ENCODE results near the gene PRR19. TPM values are rescaled to one million over a fixed set of nuclear protein-coding genes. Genes with fewer than 3 reads are reported as not detected.

Gene PRR19
- total RNA-seq, 2 donors from 2014 or later, result 1.3 to 1.4 TPM

DNA sequence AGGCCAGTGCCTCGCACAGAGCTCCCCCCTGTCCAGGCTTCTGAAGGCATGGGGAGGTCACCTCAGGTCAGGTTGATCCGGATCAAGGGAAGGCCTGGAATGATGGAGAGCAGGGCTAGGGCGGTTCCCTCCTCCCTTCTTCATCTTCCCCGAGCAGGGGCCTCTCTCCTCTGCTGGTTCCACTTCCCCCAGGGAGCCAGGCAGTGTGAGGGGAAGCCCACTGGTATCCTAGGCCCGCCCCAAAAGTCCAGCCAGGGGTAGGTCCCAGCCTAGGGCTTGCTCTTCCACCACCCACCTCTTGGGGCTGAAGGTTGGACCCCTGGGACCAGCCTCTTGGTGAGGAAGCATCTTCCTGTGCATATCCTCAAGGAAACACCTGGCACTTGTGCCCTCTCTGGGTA lies 16.4 kb upstream of the PRR19 start:
- H3K4me1 Mint-ChIP-seq, result peaks cover 22% of the 10 kb centered on the region
- ATAC-seq (replicated peaks), result no peak
- H3K9me3 Mint-ChIP-seq, result no peaks in the 10 kb centered on the region
- no peaks in the 10 kb centered on the region for H3K27me3 Mint-ChIP-seq
- peaks cover 54% of the 10 kb centered on the region for H3K36me3 Mint-ChIP-seq (ENCODE audit: low read depth)
- H3K4me3 Mint-ChIP-seq, result peak overlapping the region; percentile 96
- H3K27ac Mint-ChIP-seq, result peak overlapping the region; percentile 70

DNA sequence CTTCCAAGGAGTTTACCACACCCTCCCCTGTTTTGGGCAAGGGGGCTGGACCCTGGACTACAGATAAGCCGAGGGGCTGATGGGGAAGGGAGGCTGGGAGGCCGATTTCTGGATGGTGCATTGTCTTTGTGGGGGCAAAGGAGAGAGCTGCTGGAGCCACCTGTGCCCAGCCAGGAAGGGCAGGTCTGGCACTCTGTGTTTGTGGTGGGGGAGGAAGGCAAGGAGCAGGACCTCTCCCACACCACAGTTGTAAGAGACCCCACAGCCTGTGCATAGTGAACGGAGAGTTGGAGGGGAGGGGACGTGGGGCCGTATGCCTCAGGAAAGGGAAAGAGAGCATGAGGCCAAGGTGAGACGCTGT lies 16.0 kb upstream of the PRR19 start:
- Mint-ChIP-seq H3K27ac (peak overlapping the region; percentile 70), H3K27me3 (no peaks in the 10 kb centered on the region), H3K36me3 (ENCODE audit: low read depth) (peaks cover 56% of the 10 kb centered on the region), H3K4me3 (peak overlapping the region; percentile 96), H3K4me1 (peaks cover 22% of the 10 kb centered on the region), H3K9me3 (no peaks in the 10 kb centered on the region)
- ATAC-seq (replicated peaks), result no peak

DNA sequence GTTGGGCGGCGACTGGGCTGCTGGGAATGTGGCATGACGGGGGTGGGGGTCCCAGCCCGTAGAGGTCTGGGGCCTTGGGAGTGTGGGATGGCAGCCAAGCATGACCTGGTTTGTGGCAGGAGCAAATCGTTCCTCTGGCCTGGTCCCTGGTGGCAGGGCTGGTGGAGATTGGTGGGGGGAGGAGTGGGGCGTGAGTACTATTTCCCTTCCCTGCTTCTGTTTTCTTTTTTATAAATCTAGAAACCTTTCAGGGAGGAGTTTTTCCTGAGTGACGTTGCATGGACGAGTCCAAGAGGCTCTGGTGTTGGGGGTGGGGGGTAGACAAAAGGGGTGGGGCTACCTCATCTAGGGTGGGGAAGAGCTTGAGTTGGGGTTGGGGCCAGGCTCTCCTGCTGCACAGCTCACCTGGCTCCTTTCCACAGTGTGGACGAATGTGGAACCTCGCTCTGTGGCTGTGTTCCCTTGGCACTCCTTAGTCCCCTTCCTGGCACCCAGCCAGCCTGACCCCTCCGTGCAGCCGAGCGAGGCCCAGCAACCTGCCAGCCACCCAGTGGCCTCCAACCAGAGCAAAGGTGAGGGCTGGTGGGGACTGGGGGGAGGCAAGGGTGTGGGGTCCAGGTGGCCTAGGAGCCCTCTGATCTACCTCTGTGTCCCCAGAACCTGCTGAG lies 15.4 kb upstream of the PRR19 start:
- peak overlapping the region; percentile 96 for H3K4me3 Mint-ChIP-seq
- H3K9me3 Mint-ChIP-seq, result no peaks in the 10 kb centered on the region
- H3K27me3 Mint-ChIP-seq, result no peaks in the 10 kb centered on the region
- H3K27ac Mint-ChIP-seq, result peak overlapping the region; percentile 70
- peaks cover 23% of the 10 kb centered on the region for H3K4me1 Mint-ChIP-seq
- no peak for ATAC-seq (replicated peaks)
- peaks cover 61% of the 10 kb centered on the region for H3K36me3 Mint-ChIP-seq (ENCODE audit: low read depth)

DNA sequence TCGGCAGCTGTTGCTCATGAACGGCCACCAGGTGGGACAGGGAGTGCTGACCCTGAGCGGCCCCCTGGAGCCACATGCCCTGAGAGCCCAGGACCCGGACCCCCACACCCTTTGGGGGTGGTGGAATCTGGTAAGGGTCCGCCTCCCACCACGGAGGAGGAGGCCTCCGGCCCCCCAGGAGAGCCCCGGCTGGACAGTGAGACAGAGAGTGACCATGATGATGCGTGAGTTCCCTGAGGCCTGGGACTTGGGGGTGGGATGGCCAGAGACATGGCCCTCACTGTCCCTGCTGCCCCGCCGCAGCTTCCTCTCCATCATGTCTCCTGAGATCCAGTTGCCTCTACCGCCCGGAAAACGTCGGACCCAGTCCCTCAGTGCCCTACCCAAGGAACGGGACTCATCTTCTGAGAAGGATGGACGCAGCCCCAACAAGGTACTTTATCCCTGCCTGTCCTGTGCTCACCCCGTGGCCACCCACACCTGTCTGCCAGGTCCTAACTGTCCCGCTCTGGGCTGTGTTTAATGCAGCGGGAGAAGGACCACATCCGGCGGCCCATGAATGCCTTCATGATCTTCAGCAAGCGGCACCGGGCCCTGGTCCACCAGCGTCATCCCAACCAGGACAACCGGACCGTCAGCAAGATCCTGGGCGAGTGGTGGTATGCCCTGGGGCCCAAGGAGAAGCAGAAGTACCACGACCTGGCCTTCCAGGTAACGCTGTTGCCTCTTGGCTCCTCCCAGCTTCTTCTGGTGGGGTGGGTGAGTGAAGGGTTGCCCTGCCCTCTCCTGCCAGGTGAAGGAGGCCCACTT lies 14.7 kb upstream of the PRR19 start:
- Mint-ChIP-seq H3K9me3 (no peaks in the 10 kb centered on the region), H3K27ac (no peak overlapping the region), H3K4me1 (peaks cover 23% of the 10 kb centered on the region), H3K4me3 (no peak overlapping the region), H3K36me3 (ENCODE audit: low read depth) (peaks cover 69% of the 10 kb centered on the region), H3K27me3 (no peaks in the 10 kb centered on the region)
- no peak for ATAC-seq (replicated peaks)

DNA sequence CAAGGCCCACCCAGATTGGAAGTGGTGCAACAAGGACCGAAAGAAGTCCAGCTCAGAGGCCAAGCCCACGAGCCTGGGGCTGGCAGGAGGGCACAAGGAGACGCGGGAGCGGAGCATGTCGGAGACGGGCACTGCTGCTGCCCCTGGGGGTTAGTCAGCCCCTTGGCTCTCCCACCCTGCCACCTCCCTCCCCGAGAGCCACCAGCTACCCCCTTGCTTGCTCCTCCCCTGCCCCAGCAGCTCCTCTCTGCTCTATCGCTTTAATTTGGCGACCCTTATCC lies 14.2 kb upstream of the PRR19 start:
- Mint-ChIP-seq H3K4me1 (peaks cover 19% of the 10 kb centered on the region), H3K9me3 (no peaks in the 10 kb centered on the region), H3K27me3 (no peaks in the 10 kb centered on the region), H3K4me3 (no peak overlapping the region), H3K27ac (no peak overlapping the region), H3K36me3 (ENCODE audit: low read depth) (peaks cover 74% of the 10 kb centered on the region)
- ATAC-seq (replicated peaks), result no peak

DNA sequence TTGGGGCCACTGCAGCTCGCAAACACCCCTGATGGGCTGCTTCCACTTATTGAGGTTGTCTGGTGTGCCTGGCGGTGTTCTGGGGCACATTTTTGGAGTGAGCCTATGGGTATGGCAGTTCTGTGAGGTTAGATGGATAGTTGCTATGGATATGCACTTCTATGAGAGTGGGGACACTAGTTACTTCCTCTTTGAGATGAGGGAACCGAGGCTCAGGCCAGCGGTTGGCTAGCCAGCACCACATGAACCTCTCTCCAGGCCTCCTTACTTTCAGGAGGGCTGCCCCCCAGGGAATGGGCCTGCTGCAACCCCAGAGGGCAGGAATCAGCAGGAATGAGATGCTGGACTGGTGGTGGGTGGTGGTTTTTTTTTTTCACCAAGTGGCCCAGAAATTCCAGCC lies 13.5 kb upstream of the PRR19 start:
- Mint-ChIP-seq H3K36me3 (ENCODE audit: low read depth) (peaks cover 78% of the 10 kb centered on the region), H3K9me3 (no peaks in the 10 kb centered on the region), H3K27ac (no peak overlapping the region), H3K4me1 (peaks cover 19% of the 10 kb centered on the region), H3K4me3 (no peak overlapping the region), H3K27me3 (no peaks in the 10 kb centered on the region)
- ATAC-seq (replicated peaks), result no peak

DNA sequence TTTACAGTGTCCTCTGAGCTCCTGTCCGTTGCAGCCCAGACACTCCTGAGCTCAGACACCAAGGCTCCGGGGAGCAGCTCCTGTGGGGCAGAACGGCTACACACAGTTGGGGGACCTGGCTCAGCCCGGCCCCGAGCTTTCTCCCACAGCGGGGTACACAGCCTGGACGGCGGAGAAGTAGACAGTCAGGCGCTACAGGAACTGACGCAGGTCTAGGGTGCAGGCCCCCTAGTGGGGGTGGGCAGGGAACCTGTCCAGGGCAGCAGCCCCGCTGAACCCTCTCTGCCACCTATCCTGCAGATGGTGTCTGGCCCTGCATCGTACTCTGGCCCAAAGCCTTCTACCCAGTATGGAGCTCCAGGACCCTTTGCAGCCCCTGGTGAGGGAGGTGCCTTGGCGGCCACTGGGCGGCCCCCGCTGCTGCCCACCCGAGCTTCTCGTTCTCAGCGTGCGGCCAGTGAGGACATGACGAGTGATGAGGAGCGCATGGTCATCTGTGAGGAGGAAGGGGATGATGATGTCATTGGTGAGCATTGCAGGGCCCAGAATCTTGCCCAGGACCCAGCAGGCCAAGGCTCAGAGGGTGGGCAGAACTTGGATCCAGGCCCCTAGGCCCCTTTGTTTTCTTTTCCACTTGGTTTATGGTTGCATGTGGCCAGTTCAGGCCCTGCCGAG lies 12.9 kb upstream of the PRR19 start:
- Mint-ChIP-seq H3K4me1 (peaks cover 19% of the 10 kb centered on the region), H3K9me3 (no peaks in the 10 kb centered on the region), H3K36me3 (ENCODE audit: low read depth) (peaks cover 84% of the 10 kb centered on the region), H3K27me3 (no peaks in the 10 kb centered on the region), H3K4me3 (no peak overlapping the region), H3K27ac (no peak overlapping the region)
- no peak for ATAC-seq (replicated peaks)

DNA sequence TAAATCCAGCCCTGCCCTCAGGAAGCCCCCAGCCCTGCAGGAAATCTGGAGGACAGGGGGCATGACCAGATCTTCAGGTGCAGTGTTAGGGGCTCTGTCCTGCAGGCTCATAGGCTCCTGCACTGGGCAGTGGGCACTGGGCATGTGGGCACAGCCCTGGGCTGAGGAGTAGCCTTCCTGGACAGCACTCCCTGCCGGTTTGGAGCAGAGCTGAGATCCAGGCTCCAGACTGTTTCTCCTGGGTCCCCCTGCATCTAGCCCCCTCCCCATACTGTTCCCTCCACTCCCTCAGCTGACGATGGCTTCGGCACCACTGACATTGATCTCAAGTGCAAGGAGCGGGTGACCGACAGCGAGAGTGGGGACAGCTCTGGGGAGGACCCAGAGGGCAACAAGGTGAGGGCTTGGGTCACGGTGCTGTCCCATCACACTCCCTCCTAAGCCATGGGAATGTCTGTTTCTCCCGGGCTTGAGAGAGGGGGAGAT lies 12.3 kb upstream of the PRR19 start:
- Mint-ChIP-seq H3K27ac (no peak overlapping the region), H3K27me3 (no peaks in the 10 kb centered on the region), H3K4me3 (no peak overlapping the region), H3K9me3 (no peaks in the 10 kb centered on the region), H3K36me3 (ENCODE audit: low read depth) (peaks cover 89% of the 10 kb centered on the region), H3K4me1 (peaks cover 18% of the 10 kb centered on the region)
- ATAC-seq (replicated peaks), result no peak

DNA sequence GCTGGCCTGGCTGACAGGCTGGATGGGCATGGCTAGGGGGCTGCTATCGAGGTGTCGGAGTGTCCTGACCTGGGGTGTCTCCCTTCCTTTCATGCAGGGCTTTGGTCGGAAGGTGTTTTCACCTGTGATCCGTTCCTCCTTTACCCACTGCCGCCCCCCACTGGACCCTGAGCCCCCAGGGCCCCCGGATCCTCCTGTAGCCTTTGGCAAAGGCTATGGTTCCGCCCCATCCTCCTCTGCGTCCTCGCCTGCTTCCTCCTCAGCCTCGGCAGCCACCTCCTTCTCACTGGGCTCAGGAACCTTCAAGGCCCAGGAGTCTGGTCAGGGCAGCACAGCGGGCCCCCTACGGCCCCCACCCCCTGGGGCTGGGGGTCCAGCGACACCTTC lies 11.8 kb upstream of the PRR19 start:
- no peak for ATAC-seq (replicated peaks)
- Mint-ChIP-seq H3K36me3 (ENCODE audit: low read depth) (peaks cover 85% of the 10 kb centered on the region), H3K27ac (no peak overlapping the region), H3K4me1 (peaks cover 13% of the 10 kb centered on the region), H3K4me3 (no peak overlapping the region), H3K27me3 (no peaks in the 10 kb centered on the region), H3K9me3 (no peaks in the 10 kb centered on the region)

DNA sequence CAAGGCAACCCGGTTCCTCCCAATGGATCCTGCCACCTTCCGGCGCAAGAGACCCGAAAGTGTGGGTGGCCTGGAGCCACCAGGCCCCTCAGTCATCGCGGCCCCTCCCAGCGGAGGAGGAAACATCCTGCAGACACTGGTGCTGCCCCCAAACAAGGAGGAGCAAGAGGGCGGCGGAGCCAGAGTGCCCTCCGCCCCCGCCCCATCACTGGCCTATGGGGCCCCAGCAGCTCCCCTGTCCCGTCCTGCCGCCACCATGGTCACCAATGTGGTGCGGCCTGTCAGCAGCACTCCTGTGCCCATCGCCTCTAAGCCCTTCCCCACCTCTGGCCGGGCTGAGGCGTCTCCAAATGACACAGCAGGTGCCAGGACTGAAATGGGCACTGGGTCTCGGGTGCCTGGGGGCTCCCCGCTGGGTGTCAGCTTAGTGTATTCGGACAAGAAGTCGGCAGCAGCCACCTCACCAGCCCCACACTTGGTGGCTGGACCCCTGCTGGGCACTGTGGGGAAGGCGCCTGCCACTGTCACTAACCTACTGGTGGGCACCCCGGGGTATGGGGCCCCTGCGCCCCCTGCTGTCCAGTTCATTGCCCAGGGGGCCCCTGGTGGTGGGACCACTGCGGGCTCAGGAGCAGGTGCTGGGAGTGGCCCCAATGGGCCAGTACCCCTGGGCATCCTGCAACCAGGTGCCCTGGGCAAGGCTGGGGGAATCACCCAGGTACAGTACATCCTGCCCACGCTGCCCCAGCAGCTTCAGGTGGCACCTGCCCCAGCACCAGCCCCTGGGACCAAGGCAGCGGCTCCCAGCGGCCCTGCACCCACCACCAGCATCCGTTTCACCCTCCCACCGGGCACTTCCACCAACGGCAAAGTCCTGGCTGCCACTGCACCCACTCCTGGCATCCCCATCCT lies 11.2 kb upstream of the PRR19 start:
- peak; percentile 38 for ATAC-seq (replicated peaks)
- H3K9me3 Mint-ChIP-seq, result no peaks in the 10 kb centered on the region
- H3K4me1 Mint-ChIP-seq, result peaks cover 11% of the 10 kb centered on the region
- no peak overlapping the region for H3K27ac Mint-ChIP-seq
- no peak overlapping the region for H3K4me3 Mint-ChIP-seq
- H3K36me3 Mint-ChIP-seq (ENCODE audit: low read depth), result peaks cover 83% of the 10 kb centered on the region
- H3K27me3 Mint-ChIP-seq, result no peaks in the 10 kb centered on the region

DNA sequence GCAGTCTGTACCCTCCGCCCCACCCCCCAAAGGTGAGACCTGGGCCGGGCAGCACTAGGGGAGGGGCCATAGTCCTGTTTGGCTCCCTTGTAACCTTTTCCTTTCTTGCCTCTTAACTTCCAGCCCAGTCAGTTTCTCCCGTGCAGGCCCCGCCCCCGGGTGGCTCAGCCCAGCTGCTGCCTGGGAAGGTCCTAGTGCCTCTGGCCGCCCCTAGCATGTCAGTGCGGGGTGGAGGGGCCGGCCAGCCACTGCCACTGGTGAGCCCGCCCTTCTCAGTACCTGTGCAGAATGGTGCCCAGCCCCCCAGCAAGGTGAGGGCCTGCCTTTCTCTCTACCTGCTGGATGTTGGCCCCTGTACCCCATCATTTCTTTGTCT lies 10.5 kb upstream of the PRR19 start:
- H3K4me1 Mint-ChIP-seq, result peaks cover 7% of the 10 kb centered on the region

DNA sequence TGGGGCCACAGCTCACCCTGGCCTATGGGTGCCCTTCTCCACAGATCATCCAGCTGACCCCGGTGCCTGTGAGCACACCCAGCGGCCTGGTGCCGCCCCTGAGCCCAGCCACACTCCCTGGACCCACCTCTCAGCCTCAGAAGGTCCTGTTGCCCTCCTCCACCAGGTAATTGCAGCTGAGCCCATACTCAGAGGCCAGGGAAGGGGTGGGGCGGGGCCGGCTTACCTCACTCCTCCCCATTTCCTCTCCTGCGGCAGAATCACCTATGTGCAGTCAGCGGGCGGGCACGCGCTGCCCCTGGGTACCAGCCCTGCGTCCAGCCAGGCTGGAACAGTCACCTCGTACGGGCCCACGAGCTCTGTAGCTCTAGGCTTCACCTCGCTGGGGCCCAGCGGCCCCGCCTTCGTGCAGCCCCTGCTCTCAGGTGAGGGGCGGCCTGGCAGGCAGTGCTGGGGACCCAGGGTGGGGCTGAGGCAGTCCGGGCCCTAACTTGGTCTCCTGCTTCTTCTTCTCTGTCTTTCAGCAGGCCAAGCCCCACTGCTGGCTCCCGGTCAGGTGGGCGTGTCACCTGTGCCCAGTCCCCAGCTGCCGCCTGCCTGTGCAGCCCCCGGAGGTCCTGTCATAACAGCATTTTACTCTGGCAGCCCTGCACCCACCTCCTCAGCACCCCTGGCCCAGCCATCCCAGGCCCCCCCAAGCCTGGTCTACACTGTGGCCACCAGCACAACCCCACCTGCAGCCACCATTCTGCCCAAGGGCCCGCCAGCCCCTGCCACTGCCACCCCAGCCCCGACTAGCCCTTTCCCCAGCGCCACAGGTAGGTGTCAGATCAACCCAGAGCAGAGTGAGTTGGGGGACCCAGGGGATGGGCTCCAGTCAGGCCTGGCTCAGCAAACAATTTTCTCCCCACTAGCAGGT lies 9.6 kb upstream of the PRR19 start:
- ATAC-seq (replicated peaks), result no peak
- Mint-ChIP-seq H3K36me3 (ENCODE audit: low read depth) (peaks cover 78% of the 10 kb centered on the region), H3K9me3 (no peaks in the 10 kb centered on the region), H3K4me3 (no peak overlapping the region), H3K27ac (no peak overlapping the region), H3K4me1 (peaks cover 7% of the 10 kb centered on the region), H3K27me3 (no peaks in the 10 kb centered on the region)

More for the DNA sequence above, 10.5 kb upstream of the PRR19 start:
- no peaks in the 10 kb centered on the region for H3K27me3 Mint-ChIP-seq
- no peak overlapping the region for H3K4me3 Mint-ChIP-seq
- no peak for ATAC-seq (replicated peaks)
- H3K27ac Mint-ChIP-seq, result no peak overlapping the region
- no peaks in the 10 kb centered on the region for H3K9me3 Mint-ChIP-seq
- H3K36me3 Mint-ChIP-seq (ENCODE audit: low read depth), result peaks cover 83% of the 10 kb centered on the region

DNA sequence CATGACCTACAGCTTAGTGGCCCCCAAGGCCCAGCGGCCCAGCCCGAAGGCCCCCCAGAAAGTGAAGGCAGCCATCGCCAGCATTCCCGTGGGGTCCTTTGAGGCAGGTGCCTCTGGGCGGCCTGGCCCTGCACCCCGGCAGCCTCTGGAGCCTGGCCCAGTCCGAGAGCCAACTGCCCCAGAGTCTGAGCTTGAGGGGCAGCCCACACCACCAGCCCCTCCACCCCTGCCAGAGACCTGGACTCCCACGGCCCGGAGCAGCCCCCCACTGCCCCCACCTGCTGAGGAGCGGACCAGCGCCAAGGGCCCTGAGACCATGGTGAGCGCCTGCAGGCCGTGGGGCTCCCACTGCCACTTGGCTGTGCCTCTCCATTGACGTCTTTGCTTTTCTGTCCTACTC lies 9.0 kb upstream of the PRR19 start:
- Mint-ChIP-seq H3K4me3 (no peak overlapping the region), H3K9me3 (no peaks in the 10 kb centered on the region), H3K4me1 (peaks cover 7% of the 10 kb centered on the region), H3K27me3 (no peaks in the 10 kb centered on the region), H3K27ac (no peak overlapping the region), H3K36me3 (ENCODE audit: low read depth) (peaks cover 71% of the 10 kb centered on the region)
- no peak for ATAC-seq (replicated peaks)

All from activated T-helper 17 cell treated with anti-CD3 and anti-CD28 coated beads, Interleukin-2, amount 50 U/mL, for 72 hours (primary cell).